OCI-LY3 (cell line): ENCODE results near the gene RASIP1.

Experiments used
- CTCF ChIP-seq: fragments of 200-600, 300-600 bp; sonication (generic); IDR thresholded peaks from 2 replicates; pipeline ENCODE4 v1.5.1; 2014; ENCODE audit warnings: antibody characterized with exemption, low read length, low read depth
- EZH2phosphoT487 ChIP-seq: fragments of 200-600 bp; shearing (Covaris generic); IDR thresholded peaks from 2 replicates; pipeline ENCODE4 v1.6.1; 2018; ENCODE audit warnings: antibody characterized with exemption, mixed run types, low read depth

DNA sequence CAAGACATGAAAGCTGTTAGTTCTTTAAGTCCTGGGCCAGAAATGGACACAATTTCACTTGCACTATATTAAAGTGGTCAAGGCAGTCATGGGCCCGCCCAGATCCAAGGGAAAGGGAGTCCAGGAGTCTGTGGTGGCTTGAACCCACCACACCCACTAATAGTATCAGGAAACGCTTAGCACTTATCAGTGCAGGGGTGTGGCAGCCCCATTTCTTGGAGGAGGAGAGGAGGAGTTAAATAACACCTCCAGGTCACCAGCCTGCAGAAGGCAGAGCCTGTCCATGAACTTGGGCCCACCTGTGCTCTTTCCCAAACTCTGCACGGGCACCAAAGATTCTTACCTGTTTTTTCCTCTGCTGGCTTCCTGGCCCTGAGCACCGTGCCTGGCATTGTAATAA is 62.2 kb downstream of the RASIP1 start:
- TF ChIP-seq CTCF (no peak), EZH2phosphoT487 (no peak)
